ENCODE measurements around the gene TAS2R5.
"Not testable (repeated sequence)": the region's sequence is repeated elsewhere in the genome, so short reads cannot be mapped to it uniquely, and the experiment has no call there.

TAS2R5 gene

DNA sequence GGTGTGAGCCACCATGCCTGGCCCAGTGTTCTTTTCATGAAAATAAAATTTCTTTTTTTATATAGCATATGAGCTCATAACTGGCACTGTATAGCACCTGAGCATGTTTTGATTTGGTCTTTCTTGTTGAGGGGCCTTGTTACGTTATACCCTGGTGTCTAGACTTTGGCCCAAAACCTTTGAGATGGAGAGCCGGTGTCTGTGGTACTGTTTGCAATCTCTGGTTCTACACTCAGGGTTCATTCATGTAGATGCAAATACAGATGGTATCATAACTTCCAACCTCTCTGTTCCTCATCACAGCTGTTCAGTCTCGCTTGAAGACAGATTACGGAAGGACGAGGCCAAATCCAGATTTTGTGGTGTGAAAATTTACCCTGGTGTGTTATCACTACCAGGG lies at the start of gene TAS2R5:
TAS2R5 (plus strand) TSS at position 301 of the 400 bp plus-strand sequence. CDS start 145 bp downstream, outside the sequence.
- no peak for DNase-seq

DNA sequence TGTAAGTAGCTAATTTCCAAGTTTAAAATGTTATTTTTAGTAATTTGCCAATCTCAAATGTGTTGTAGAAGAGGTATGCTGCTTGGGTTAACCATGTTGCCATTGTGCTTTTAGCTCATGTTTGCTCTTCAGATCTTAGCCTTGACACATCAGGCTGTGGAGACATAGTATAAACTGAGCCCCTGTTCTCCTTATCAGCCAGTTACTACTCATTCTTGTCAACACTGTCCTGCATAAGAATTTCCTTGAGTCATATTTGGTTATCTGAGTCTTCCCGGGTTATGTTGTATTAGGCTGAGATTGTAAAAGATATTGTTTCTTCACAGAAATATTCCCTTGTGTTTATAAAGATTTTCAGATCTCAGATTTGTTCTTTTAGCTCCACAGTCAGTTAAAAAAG lies 47.8 kb upstream of the TAS2R5 start:
- DNase-seq = no peak

DNA sequence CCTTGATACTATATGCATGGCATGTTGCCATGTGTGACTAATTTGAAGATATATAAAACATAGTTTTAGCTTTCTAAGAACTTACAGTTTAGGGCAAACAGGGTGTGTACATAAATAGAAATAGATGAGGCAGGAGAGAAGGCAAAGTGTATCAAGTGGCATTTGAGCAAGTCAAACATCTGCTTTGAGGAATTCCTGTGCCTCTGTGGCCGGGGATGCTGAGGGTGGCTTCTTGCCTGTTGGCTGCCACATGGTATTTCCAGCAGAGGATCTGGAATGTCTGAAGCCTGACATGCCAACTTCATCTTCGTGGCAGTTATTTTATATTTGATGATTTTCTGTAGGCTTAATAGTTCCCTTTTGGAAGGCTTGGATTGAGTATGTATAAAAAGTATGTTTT lies 45.9 kb upstream of the TAS2R5 start:
- DNase-seq = no peak

- DNase-seq = no peak
Observed at GRCh38 chr7:141748396-141748795, 41.6 kb upstream of the TAS2R5 start.

DNA sequence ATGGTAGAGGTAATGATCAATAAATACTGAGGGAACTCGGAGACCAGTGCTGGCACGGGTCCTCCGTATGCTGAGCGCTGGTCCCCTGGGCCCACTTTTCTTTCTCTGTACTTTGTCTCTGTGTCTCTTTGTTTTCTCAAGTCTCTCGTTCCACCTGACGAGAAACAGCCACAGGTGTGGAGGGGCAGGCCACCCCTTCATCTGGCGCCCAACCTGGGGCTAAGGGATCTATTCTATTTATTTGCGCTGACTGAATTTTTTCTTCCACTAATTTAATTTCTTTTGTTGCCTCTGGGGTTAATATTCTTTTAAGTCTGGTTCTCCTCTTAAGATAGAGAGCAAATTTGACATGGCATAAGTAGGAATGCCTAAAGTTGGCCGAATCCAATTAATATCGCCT lies 38.1 kb upstream of the TAS2R5 start:
- DNase-seq = not testable (repeated sequence)

DNA sequence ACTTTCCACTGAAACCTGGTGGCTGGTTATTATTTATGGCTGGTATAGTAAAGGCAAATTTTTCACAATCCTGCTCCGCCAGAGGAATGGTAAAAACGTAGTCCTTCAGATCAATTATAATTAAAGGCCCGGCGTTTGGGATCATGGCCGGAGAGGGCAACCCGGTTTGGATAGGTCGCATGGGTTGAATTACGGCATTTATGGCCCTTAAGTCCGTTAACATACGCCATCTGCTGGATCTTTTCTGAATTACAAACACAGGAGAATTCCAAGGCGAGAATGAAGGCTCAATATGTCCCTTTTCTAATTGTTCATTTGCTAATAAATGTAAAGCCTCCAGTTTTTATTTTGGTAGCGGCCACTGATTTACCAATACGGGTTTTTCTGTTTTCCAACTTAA lies 37.4 kb upstream of the TAS2R5 start:
- DNase-seq = no peak

DNA sequence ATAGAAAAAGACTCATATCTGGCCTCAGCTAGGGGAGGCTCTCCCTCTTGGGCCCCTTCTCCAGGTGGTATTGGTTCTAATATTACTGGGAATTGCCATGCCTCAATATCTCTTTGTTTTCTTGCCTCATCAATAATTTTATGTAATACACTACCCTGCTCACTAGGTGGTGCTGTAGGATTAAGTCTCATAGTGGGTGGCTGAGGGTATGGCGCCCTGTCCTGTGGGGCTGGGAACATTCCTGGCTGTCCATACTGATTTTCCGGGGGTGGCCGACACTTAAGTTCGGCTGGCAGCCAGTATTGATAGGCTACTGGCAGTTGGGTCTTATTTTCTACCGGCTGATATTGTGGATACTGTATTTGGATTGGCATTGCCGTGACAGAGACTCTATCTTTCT lies 35.1 kb upstream of the TAS2R5 start:
- peak in 1 of 2 donors; percentile 27 for DNase-seq

GRCh38 chr7:141763797-141764196 lies 26.2 kb upstream of the TAS2R5 start, which contains the start of gene TAS2R3:
Gene TAS2R3 (plus strand): TSS chr7:141764097. CDS start chr7:141764159, 62 bp downstream.
- DNase-seq = no peak

DNA sequence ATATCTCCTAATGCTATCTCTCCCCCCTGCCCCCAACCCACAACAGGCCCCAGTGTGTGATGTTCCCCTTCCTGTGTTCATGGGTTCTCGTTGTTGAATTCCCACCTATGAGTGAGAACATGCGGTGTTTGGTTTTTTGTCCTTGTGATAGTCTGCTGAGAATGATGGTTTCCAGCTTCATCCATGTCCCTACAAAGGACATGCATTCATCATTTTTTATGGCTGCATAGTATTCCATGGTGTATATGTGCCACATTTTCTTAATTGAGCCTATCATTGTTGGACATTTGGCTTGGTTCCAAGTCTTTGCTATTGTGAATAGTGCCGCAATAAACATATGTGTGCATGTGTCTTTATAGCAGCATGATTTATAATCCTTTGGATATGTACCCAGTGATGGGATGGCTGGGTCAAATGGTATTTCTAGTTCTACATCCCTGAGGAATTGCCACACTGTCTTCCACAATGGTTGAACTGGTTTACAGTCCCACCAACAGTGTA lies 19.9 kb upstream of the TAS2R5 start:
- DNase-seq = not testable (repeated sequence)

GRCh38 chr7:141776374-141776773 lies 13.6 kb upstream of the TAS2R5 start, which contains the start of gene TAS2R4:
Gene TAS2R4 (plus strand): TSS chr7:141776674. CDS start chr7:141778489, 1,815 bp downstream.
- DNase-seq = no peak

- DNase-seq = peak; percentile 18 to 43
Observed at GRCh38 chr7:141785706-141786552, 4.1 kb upstream of the TAS2R5 start.

GRCh38 chr7:141788296-141788695 lies 1.7 kb upstream of the TAS2R5 start:
- DNase-seq = no peak

GRCh38 chr7:141792526-141792925 lies 2.5 kb downstream of the TAS2R5 start:
- no peak for DNase-seq

- no peak for DNase-seq
Observed at GRCh38 chr7:141820067-141820466, 30.1 kb downstream of the TAS2R5 start.

- not testable (repeated sequence) for DNase-seq
Observed at GRCh38 chr7:141822432-141822831, 32.4 kb downstream of the TAS2R5 start.

DNA sequence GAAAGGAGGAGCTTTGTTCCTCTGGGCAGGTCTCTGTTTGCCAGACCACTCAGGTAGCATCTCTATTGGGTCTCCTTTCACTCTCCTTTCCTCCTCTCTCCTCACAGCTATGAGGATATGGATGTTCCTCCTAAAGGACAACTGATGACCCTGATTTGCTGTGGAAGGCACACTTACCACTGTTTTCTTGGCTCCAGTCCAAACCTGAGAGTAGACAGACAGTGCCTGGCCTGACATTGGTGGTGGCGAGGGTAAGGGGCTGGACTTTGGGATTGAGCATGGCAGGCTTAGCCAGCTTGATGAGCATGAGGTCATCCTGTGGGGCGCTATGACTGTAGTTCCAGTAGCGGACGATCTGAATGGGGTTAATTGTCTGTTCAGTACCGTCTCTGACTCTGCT lies 47.7 kb downstream of the TAS2R5 start:
- DNase-seq = no peak

DNA sequence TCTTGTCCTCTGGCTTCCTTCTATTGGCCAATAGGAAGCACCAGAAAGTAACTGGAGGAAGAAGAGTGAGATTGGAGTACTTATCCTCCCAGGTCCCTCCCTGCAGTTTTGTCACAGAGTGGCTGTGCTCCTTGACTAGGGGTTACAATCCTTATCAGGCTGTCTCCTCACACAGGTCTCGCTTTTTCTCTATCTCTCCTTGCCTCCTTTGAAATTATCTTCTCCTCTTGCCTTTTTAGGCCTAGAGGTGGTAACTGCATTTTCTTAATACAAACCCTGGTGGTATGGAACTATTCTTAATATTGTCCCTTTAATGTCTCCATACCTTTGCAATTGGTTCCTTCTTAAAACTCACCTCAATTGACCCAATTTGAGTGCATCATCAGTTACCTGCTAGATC lies 48.6 kb downstream of the TAS2R5 start:
- DNase-seq = no peak

DNA sequence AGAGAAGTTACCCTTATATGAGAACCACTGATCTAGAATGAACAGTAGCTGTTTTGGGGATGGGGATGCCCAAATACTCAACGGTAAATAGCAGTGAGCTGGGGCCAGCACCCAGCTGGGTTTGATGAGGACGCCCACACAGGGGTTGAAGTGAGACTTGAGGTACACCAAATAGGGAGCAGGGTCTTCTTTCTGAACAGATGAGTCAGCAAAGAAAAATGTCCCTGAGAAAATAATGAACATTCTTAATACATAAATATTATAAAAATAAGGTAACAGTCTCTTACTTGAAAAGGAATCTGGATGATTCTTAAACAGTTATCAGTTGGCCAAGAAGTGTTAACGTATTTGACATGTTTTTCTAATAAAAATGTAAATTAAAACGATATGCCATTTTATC lies 49.2 kb downstream of the TAS2R5 start:
- no peak for DNase-seq

DNA sequence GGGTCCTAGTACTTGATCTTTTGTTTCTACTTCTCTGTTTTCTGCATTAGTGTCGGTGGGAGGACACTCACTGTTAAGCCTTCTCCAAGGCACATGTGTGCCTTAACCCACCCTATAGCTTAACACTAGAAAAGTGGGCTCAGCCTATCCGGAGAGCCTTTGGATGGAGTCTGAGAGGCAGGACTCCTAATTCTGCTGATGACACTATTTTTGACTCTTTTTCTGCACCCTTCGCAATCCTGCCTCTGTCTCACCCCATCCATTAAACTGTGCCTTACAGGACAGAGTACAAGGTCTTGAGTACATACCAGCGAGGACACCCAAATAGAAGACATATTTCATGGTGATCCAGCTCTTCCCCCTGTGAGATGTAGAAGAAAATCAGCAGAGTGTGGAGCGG lies 50.7 kb downstream of the TAS2R5 start:
- DNase-seq = no peak

Data from CD4-positive, alpha-beta T cell treated with Interleukin-1 beta for 1 hour (primary cell).